Stimulated activated CD4-positive, alpha-beta T cell treated with anti-CD3 and anti-CD28 coated beads, Interleukin-1b, Interleukin-23, amount 100 ng/mL, for 4 hours (primary cell): ENCODE measurements around the gene HOXC10.
A peak's percentile ranks its signal among the peaks of the same experiment; 100 is the strongest.

Experiments used
- DNase-seq, 2 donors: peaks; one replicate each; pipeline ENCODE4 v3.0.0-alpha.2; 2020; ENCODE audit warnings: low read depth in 2 of 2

The HOXC10 gene

DNA sequence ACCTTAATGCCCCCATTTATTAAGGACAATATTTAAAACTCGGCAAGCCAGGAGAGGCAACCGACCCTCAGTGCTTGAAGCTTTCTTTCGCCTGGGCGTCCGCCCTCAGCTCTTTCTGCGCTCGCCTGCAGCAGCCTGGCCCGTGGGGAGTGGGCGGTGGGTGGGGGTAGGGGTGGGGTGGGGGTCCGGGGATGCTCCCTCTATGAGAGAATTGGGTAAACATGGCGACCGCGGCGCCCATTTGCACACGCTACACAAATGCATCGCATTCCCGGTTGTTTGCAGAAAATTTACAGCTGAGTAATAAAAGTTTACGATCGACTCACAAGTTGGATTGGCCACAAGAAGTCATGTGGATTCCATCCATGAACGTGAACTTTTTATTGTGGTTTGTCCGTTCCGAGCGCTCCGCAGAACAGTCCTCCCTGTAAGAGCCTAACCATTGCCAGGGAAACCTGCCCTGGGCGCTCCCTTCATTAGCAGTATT, 31.6 kb downstream of the HOXC10 start:
- DNase-seq, result no peak

DNA sequence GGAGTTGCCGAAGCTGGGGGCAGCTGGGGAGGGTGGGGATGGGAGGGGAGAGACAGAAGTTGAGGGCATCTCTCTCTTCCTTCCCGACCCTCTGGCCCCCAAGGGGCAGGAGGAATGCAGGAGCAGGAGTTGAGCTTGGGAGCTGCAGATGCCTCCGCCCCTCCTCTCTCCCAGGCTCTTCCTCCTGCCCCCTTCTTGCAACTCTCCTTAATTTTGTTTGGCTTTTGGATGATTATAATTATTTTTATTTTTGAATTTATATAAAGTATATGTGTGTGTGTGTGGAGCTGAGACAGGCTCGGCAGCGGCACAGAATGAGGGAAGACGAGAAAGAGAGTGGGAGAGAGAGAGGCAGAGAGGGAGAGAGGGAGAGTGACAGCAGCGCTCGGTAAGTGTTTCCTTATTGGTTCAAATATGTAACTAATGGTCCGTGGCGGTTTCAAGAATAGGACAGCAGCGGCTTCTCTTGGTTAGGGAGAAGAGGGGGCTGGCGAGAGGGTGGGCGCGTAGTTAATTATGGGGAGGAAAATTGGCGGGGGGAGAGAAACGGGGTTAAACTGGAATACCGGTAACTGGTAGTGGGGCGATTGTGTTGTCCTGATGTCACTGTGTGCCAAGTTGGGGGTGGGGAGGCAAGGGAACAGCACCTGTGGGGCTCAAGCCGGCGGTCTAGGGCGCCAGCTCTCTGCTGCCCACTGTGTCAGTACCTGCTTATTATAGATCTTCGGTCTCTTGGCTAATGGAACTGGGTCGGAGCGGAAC, 32.3 kb downstream of the HOXC10 start:
- DNase-seq, result no peak

DNA sequence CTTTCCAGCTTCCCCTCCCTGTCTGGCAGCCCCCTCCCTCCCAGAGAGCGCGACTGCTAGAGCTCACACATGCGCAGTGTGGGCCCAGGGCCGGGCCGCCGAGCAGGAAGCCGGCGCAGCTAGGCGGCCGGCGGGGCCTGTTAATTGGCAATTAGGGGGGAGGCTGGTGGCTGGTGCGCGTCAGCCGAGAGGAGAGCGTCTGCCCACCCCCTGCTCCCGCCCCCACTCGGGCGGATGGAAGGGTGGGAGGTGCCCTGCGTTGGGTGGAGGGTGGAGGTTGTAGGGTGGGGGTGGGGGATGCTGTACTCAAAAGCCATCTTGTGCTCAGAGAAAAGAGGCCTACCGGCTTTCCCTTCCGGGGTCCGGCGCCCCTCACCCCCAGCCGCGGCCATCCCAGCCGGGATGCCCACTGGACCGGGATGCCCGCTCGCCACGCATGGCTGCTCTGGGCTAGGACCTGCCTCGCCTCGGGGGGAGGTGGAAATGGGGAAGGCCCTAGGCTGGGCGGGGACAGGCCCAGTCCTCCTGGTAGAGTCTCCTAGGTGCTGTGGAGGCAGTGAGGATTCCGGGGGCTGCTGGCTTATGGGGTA, 33.0 kb downstream of the HOXC10 start:
- DNase-seq, result peak; percentile 45 to 62

DNA sequence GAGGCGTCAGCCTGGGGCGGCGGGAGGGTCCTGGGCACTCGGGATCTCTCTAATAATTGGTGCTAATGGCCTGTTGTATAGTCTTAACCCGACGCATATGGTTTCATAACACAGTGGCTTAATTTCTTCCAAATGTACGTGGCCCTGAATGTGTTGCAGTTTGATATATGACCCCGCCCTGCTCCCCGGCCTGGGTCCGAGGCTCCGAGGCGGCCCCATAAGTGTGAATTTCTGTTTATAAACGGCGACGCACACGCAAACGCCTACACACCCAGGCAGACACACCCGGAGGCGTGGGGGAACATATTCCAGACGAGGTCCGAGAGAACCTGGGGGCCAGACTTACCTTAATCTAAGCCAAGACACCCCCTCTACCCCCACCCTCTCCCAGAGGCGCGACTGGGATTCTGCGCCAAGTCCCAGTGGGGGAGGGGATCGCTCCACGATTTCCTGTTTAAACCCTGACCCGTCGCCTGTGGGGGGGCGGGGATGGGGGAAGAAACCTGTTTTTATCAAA, 33.6 kb downstream of the HOXC10 start:
- DNase-seq, result no peak

DNA sequence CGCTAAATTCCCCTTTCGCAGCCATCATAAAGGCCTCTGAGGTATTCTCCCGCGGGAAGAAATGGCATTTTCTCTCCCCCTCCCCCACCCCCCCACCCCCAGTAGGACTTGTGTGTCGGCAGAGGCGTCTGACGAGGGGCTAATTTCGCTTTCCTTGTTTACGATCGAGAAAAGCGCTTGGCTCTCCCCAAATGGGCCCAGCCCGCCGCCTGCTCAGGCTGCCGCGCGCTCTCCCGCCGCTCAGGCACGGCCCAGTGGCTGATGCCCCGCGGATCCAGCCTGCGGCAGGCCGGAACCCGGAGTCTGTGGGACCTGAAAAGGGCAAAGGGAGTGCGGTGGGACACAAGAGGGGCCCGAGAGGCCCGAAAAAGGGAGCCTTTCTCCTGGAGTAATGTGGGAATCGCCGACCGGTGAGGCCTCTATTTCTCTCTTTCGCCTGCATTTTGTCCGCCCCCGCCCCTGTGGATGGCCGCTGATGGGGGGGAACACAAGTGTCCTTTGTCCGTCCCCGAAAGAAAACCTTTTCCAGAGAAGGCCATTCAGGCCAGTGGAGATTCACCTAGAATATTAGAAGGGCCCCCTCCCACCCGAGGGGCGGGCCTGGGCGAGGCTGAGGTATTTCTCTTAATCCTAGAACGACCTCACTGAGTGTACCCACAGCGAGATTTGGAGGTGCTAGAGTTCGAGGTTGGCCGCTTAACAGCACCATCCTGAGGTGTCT, 34.3 kb downstream of the HOXC10 start:
- DNase-seq, result no peak

DNA sequence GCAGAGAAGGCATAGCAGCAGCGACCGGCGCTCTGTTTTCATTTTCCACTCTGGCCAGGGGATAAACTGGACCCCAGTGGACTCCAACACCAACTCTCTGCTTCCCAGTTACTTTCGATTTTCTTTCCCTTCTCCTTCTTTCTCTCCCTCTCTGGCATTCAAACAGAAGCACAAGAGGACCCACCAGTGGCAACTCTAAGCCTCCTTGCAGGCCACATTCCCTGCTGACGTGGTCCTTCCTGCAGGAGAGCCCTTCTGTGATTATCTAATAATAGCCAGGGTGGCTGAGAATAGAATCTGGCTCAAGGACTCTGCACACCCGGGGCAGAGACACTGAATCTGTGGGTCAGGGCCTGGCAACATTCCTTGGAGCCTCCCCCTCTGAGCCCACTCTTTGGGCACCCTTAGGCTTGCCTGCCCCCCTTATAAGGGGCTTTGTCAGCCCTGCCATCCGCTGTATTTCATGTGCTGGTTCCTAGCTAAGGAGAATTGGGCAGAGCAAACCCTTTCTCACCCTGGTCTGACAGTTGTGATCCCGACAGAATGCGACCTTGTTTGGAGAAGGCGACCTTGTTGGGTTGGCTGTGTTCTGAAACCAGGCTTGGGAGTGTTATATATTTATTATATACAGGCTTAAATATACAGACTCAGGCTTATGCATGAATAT, 35.1 kb downstream of the HOXC10 start:
- no peak for DNase-seq

DNA sequence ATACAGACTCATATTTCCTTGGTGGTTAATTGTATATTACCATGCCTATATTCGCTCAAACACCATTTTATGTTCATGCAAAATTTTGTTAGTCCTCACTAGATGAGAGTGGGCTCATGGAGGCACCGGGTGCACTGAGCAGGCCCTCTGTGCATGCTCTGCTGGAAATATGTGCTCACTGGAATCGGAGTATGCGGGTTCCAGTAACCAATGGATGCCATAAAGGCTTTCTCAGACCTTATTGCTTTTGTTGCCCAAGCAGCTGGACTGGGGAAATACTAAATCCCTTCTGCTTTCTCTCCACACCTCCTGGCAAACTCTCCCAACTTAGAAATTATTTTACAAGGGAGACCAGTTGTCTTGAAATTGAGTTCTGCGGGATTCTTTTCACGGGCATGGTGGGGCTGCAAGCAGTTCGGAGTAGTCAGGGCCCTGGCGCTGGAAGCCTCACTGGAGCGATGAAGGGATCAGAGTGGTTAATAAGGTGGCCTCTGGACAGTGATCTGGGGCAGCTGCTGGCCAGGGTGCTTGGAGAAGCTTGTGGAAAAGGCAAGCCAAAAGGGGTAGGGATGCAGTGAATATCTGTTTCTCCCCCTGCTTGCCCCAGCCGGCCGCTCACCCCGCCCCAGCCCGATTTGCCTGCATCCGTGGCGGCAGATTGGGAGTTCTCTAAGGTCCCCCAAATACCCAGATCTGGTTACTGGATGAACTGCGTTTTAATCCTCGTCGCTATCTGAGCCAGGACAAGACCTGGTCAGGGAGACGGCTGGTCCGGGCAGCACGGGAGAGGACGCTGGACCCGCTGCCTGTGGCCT, 35.9 kb downstream of the HOXC10 start:
- DNase-seq, result no peak

DNA sequence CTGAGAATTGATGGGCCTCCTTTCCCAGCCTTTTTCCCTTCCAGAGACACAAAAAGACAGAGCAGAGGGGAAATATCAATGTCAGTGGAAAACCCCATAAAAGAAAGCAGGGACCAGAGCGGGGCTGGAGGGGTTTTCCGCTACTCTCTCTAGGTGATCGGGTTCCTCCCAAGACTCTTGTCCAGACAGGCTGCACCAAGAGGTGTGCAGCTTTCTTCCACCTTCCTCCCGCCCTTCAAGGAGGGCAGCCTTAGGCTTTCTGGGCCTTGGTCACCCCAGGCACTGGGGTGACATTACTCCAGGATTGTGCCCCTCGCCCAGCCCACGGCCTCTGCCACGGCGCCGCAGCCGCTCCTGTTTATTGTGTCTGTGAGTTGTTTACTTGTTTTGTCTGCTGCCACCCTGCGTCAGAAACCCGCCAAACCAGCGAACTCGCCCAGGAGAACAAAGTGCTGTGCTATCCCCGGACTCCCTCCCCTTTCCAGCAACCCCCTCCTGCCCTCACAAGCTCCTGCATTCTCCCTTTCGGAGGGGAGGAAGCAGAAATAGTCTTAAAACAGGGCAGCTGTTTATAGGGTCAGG, 36.6 kb downstream of the HOXC10 start:
- no peak for DNase-seq

DNA sequence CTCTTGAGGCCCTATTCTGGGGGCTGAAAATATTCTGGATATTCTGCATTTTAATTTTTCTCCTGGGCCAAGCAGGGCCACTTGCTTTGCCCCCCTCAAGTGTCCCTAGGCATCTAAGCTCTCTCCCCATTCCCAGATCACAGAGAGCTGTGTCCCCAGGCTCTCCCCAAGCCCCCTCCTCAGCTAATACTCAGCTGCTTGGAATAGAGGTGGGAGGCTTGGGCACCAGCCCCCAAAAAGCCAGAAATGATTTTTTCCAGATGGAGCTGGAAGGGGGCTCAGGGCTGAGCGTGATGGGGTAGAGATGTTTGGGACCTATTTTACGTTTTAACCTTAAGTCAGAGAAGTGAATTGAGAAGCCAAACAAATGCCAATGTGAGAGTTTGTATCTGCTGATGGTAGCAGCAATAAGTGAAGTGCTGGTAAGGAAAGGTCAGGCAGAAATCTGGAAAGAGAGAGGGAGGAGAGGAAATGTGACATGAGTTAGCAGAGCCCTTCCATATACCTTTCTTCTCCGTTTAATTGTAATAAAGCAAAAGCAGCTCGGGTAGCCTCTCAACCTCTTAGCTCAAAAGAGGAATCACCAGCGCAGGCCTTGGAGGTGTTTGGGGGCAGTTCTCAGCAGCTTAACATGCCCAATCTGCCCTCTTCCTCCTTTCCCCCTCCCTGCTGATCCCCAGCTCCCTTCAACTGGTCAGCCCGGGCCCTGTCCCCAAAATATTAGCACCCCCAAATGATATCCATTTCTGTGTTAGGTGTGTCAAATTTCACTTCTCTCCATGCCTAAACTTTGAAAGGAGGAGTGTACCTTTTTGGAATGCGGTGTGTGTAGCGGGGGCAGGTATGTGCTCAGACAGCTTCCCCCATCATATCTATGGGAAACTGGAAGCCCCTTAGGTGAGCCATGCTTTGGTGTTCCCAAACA, 38.3 kb downstream of the HOXC10 start:
- DNase-seq, result no peak

DNA sequence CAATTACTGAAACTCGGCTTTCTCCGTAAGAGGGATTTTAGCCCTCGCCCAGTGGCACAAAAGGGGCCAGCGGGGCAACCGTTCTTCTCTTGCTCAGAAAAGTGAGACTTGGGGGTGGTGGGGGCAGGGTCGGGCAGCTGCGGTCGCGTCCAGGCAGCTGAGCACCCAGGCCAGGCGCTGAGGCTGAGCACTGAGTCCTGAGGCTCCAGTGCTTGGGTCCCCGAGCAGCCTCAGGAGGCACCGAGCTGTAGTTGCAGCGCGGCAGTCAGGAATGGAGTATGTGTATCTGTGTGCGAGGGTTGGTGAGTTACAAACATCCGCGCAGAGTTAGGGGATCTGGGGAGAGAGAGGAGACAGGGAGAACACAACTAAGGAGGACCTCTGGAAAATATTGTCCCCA, 39.2 kb downstream of the HOXC10 start:
- DNase-seq, result no peak

DNA sequence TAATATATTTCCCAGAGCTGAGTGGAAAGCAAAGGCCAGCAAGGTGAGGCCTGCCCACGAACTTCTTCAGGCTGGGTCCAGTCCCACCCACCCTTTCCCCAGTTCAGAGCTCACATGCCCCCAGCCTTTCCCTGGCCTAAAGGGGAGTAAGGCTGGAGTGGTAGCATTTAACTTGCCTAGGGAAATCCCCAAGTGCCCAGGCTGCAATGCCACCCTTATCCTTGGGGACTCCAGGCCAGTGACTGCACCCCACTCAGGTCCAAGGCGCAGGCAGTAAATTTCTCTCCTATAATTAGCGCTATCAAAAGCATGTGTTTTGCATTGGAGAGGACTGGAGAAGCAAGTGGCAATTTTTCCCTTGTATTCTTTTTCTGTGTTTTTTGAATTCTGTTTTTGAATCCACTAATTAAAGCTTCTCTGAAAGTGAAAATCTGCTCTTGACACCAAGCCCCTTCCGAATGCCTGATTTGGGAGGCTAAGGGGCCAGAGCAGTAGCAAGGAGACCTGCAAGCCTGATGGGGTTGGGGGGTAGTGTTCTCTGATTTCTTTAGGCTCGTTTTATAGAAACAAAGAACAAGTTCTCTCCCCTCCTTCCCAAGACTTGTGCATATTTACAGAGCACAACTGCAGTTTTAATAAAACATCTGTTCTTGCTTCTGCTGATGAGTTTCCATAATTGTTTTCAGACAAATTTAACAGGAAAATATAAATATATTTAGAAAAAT, 39.8 kb downstream of the HOXC10 start:
- DNase-seq, result no peak

DNA sequence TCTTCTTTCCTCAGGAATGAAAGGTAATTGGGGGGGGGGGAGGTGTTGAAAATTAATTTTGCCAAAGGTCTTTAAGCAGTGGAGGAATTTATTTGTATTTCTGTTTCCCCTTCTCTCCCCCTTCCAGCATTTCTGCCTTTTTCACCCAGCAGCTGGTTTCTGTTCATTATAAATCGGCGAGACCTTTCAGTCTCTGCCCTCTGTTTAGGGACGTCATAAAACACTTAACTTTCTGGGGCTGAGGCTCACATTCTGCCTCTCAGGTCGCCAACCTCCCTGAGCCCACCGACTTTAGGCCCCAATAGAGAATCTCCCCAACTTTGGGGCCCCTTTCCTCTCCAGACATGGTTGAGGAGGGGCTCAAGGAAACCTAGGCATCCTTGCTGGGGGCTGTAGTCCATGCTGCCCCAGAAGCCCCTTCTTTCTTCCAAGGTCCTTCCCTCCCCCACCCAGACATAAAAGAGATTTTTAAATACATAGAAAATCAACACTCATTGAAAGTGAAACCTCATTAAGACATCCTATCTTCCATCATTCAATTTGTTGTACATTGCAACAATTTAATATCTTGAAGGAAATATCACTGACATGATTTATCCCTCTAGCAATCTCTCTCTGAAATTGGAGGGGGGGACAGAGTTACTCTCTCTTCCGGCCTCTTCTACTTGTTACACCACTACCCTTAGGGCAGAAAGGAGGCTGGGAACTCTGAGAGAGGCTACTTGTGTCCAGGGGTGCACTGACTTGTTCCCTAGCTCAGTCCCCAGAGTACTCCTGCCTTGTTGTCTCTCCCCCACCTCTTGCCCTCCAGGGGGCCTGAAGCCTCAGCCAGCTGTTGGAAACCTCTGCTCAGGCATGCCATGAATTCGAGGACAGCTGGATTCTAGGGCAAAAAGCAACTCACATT, 40.8 kb downstream of the HOXC10 start:
- DNase-seq, result no peak

DNA sequence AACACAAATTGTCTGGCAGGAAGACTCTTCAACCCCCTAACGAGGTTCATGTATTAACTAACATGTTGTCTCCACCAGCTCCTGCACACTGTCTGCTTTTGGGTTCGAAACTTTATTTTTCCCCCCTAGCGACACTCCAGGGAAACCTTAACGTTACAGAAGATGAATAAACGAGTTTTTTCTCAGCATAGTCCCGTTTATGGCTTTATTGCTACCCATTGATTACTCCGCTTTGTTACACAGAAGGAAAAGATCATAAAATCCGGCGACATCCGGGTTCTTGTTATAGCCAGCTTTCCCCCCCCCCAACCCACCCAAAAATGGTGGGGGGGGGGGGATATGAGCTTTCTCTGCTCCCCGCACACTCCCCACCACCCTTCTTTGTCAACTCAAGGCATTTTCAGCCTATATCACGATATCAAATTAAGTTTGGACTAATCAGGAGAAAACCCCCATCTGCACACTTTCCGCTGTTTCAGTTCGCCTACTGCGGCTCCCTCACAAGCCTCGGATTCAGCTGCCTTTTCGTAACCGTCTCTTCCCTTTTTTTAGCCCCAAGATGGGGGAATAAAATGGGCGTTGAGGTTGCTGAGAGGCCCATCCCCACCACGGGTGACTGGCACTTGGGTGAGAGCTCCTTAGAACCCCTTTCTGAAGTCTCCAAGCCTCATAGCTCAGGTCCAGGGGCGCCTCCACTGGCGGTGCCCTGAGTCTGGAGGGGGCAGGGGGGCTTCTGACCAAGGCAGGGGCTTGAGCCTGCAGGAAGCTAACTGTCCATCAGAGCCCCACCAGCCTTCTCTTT, 41.9 kb downstream of the HOXC10 start:
- no peak for DNase-seq

DNA sequence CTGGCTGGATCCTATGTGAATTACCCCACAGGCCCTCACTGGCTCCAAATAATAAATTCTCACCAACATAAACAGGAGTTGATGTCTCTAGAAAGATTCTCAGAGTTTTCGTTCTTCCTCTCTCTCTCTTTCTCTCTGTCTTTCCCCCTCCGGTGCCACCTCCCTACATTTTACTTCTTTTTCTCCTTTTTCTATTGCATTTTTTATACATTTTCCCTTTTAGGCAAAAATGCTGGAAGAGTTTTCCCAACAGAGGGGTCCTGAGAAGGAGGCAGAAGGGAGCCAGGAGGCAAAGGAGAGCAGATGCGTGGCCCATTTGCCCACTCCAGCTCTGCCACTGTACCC, 42.5 kb downstream of the HOXC10 start:
- no peak for DNase-seq

DNA sequence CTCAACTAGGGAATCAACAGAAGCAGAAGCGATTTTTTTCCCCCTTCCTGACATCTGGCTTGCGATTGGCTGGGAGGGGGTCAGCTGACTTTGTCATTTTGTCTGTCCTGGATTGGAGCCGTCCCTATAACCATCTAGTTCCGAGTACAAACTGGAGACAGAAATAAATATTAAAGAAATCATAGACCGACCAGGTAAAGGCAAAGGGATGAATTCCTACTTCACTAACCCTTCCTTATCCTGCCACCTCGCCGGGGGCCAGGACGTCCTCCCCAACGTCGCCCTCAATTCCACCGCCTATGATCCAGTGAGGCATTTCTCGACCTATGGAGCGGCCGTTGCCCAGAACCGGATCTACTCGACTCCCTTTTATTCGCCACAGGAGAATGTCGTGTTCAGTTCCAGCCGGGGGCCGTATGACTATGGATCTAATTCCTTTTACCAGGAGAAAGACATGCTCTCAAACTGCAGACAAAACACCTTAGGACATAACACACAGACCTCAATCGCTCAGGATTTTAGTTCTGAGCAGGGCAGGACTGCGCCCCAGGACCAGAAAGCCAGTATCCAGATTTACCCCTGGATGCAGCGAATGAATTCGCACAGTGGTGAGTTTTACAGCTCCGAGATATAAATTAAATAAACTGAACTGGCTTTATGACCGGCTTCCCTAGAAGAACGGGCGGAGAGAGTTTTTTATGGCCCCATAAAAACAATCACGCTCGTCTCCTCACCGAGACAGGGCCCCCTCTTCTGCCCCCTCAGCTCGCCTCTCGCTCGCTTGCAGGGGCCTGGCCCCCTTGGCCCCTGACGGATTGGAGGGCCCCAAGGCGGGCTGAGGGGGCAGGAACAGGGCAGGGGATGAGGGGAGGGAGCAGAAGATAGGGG, 43.6 kb downstream of the HOXC10 start, which contains the start of gene HOXC6:
Gene HOXC6, plus strand, starts transcription at position 127 of the 888 bp plus-strand sequence. Its CDS starts 82 bp downstream, at position 209.
- no peak for DNase-seq
